ENCODE measurements around the gene FAM83G.
A peak's percentile ranks its signal among the peaks of the same experiment; 100 is the strongest.
"Not testable (repeated sequence)": the region's sequence is repeated elsewhere in the genome, so short reads cannot be mapped to it uniquely, and the experiment has no call there.

Gene FAM83G

GRCh38 chr17:19004421-19005136 is at the start of gene FAM83G:
Gene FAM83G, minus strand, starts transcription at chr17:19004764. Its CDS starts 723 bp downstream, at chr17:19004041.
- peak; percentile 62 for DNase-seq

GRCh38 chr17:19048826-19049225 is 44.3 kb upstream of the FAM83G start:
- DNase-seq = not testable (repeated sequence)

GRCh38 chr17:19047510-19047909 is 42.9 kb upstream of the FAM83G start:
- DNase-seq = not testable (repeated sequence)

GRCh38 chr17:19046782-19047375 is 42.3 kb upstream of the FAM83G start, which contains the start of gene GRAP:
Gene GRAP, minus strand, starts transcription at chr17:19046957. Its CDS starts 31 bp downstream, at chr17:19046926.
- not testable (repeated sequence) for DNase-seq

- not testable (repeated sequence) for DNase-seq
Observed at GRCh38 chr17:19044643-19045042, 40.1 kb upstream of the FAM83G start.

- DNase-seq = not testable (repeated sequence)
Observed at GRCh38 chr17:19043032-19043431, 38.5 kb upstream of the FAM83G start.

GRCh38 chr17:19042369-19042768 is 37.8 kb upstream of the FAM83G start:
- DNase-seq = not testable (repeated sequence)

- not testable (repeated sequence) for DNase-seq
Observed at GRCh38 chr17:19041871-19042270, 37.3 kb upstream of the FAM83G start.

- DNase-seq = not testable (repeated sequence)
Observed at GRCh38 chr17:19040350-19040749, 35.8 kb upstream of the FAM83G start.

GRCh38 chr17:19038730-19039129 is 34.2 kb upstream of the FAM83G start:
- DNase-seq = not testable (repeated sequence)

GRCh38 chr17:19038007-19038406 is 33.4 kb upstream of the FAM83G start:
- not testable (repeated sequence) for DNase-seq

- DNase-seq = not testable (repeated sequence)
Observed at GRCh38 chr17:19037547-19037946, 33.0 kb upstream of the FAM83G start.

- DNase-seq = not testable (repeated sequence)
Observed at GRCh38 chr17:19036186-19036585, 31.6 kb upstream of the FAM83G start.

GRCh38 chr17:19032377-19032988 is 27.9 kb upstream of the FAM83G start:
- not testable (repeated sequence) for DNase-seq

- DNase-seq = not testable (repeated sequence)
Observed at GRCh38 chr17:19031729-19032128, 27.2 kb upstream of the FAM83G start.

- DNase-seq = not testable (repeated sequence)
Observed at GRCh38 chr17:19030771-19031449, 26.3 kb upstream of the FAM83G start.

GRCh38 chr17:19029740-19030139 is 25.2 kb upstream of the FAM83G start:
- DNase-seq = not testable (repeated sequence)

- DNase-seq = not testable (repeated sequence)
Observed at GRCh38 chr17:19028671-19029070, 24.1 kb upstream of the FAM83G start.

GRCh38 chr17:19024101-19025078 is 19.8 kb upstream of the FAM83G start:
- DNase-seq = no peak

GRCh38 chr17:19023209-19023999 is 18.8 kb upstream of the FAM83G start:
- no peak for DNase-seq

GRCh38 chr17:19022747-19023146 is 18.2 kb upstream of the FAM83G start:
- no peak for DNase-seq
